Neural progenitor cell (in vitro differentiated cells): ENCODE measurements around the gene KCNC1. TPM values are rescaled to one million over a fixed set of nuclear protein-coding genes. Genes with fewer than 3 reads are reported as not detected.

Experiments
- DNase-seq: peaks from one replicate; pipeline ENCODE4 v3.0.0-alpha.2; 2016; ENCODE audit warnings: low spot score
- H2AFZ ChIP-seq: fragments of 200-600 bp; sonication (generic); replicated peaks from 2 replicates; pipeline ENCODE4 v1.6.1; 2016; ENCODE audit warnings: antibody characterized with exemption
- H3F3A ChIP-seq: fragments of 200-600 bp; sonication (generic); 2 replicates; pipeline ENCODE4 v1.6.1; 2016; ENCODE audit warnings: antibody characterized with exemption, low read depth
- H3K27ac ChIP-seq: fragments of 200-600 bp; sonication (generic); 2 replicates; pipeline ENCODE4 v1.5.1; 2016; ENCODE audit warnings: mild to moderate bottlenecking
- H3K27me3 ChIP-seq: fragments of 200-600 bp; sonication (generic); 2 replicates; pipeline ENCODE4 v1.6.1; 2016; ENCODE audit warnings: mild to moderate bottlenecking, moderate library complexity
- H3K36me3 ChIP-seq: fragments of 200-600 bp; sonication (generic); 2 replicates; pipeline ENCODE4 v1.5.1; 2016
- H3K4me1 ChIP-seq: fragments of 200-600 bp; sonication (generic); 2 replicates; pipeline ENCODE4 v1.6.1; 2016; ENCODE audit warnings: mixed run types
- H3K4me2 ChIP-seq: fragments of 200-600 bp; sonication (generic); 2 replicates; pipeline ENCODE4 v1.6.1; 2016
- H3K4me3 ChIP-seq: fragments of 200-600 bp; sonication (generic); 2 replicates; pipeline ENCODE4 v1.5.1; 2016
- H3K79me2 ChIP-seq: fragments of 200-600 bp; sonication (generic); 2 replicates; pipeline ENCODE4 v1.6.1; 2016; ENCODE audit warnings: low read depth
- H3K9ac ChIP-seq: fragments of 200-600 bp; sonication (generic); 2 replicates; pipeline ENCODE4 v1.6.1; 2016
- H3K9me3 ChIP-seq: fragments of 200-600 bp; sonication (generic); 2 replicates; pipeline ENCODE4 v1.5.1; 2016; ENCODE audit warnings: low read depth
- H4K20me1 ChIP-seq: fragments of 200-600 bp; sonication (generic); 2 replicates; pipeline ENCODE4 v1.6.1; 2016; ENCODE audit warnings: low read depth
- H3K27ac Mint-ChIP-seq: 3 replicates; pipeline ENCODE4 v1.8.0; 2021; ENCODE audit warnings: mixed read lengths
- H3K27me3 Mint-ChIP-seq: 2 replicates; pipeline ENCODE4 v1.8.0; 2022; ENCODE audit warnings: low read depth, mild to moderate bottlenecking, inconsistent platforms, moderate library complexity, mixed read lengths; ENCODE audit not compliant: insufficient read depth
- H3K36me3 Mint-ChIP-seq: 3 replicates; pipeline ENCODE4 v1.8.0; 2021; ENCODE audit warnings: mixed read lengths
- H3K4me1 Mint-ChIP-seq: 3 replicates; pipeline ENCODE4 v1.8.0; 2021; ENCODE audit warnings: mixed read lengths
- H3K4me3 Mint-ChIP-seq: 3 replicates; pipeline ENCODE4 v1.8.0; 2021; ENCODE audit warnings: mild to moderate bottlenecking, moderate library complexity, mixed read lengths
- H3K9me3 Mint-ChIP-seq: 3 replicates; pipeline ENCODE4 v1.8.0; 2020; ENCODE audit warnings: mixed read lengths
- CTCF ChIP-seq: fragments of 200-600 bp; sonication (generic); IDR thresholded peaks from 2 replicates; pipeline ENCODE4 v1.5.1; 2017; ENCODE audit warnings: antibody characterized with exemption, mild to moderate bottlenecking
- EZH2 ChIP-seq: fragments of 200-600 bp; sonication (generic); IDR thresholded peaks from 2 replicates; pipeline ENCODE4 v1.6.1; 2017; ENCODE audit warnings: antibody characterized with exemption, mild to moderate bottlenecking, moderate library complexity
- EZH2phosphoT487 ChIP-seq: fragments of 200-600 bp; sonication (generic); IDR thresholded peaks from 2 replicates; pipeline ENCODE4 v1.6.1; 2017; ENCODE audit warnings: antibody characterized with exemption
- total RNA-seq: library from RNA; depleted of rRNA; stranded (reverse); fragments of >200 nt; gene quantifications from 2 replicates; pipeline ENCODE4 v1.2.3, GENCODE V29; 2015; ENCODE audit warnings: low replicate concordance

KCNC1 gene
- total RNA-seq, 1 donor from 2014 or later, result 0.04 TPM

DNA sequence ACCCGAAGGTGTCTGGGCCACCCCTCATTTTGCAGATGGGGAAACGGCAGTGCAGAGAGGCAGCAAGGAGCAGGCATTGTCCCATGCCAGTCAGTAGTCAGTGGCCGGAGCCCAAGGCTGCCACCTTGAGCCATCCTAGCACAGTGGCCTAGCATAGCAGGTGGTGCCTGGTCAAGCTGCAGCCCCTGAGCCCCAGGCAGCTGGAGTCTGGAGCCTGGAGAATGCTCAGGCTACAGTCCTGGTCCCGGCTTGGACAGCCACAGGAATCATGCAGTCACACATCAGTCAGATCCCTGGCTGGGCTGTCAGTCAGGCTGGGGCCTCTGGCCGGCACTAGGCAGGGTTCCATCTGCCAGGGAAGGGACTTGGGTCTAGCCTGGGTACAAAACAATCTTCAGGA is 18.6 kb downstream of the KCNC1 start:
- H3K4me1 Mint-ChIP-seq, result no peaks in the 10 kb centered on the region
- Histone ChIP-seq H3F3A (no peaks in the 10 kb centered on the region), H3K36me3 (no peaks in the 10 kb centered on the region), H3K79me2 (no peaks in the 10 kb centered on the region), H3K27me3 (peaks cover 24% of the 10 kb centered on the region), H4K20me1 (no peaks in the 10 kb centered on the region), H3K4me2 (no peak overlapping the region), H3K9ac (no peak overlapping the region), H3K9me3 (no peaks in the 10 kb centered on the region), H3K4me1 (no peaks in the 10 kb centered on the region), H2AFZ (no peak overlapping the region), H3K4me3 (no peak overlapping the region), H3K27ac (no peak overlapping the region)
- H3K4me3 Mint-ChIP-seq, result no peak overlapping the region
- peaks cover 3% of the 10 kb centered on the region for H3K27me3 Mint-ChIP-seq
- TF ChIP-seq CTCF, result no peak
- TF ChIP-seq EZH2phosphoT487, result no peak
- TF ChIP-seq EZH2, result no peak
- no peak overlapping the region for H3K27ac Mint-ChIP-seq
- DNase-seq, result no peak
- no peaks in the 10 kb centered on the region for H3K36me3 Mint-ChIP-seq
- no peaks in the 10 kb centered on the region for H3K9me3 Mint-ChIP-seq

- no peaks in the 10 kb centered on the region for H3K4me1 Mint-ChIP-seq
- no peak overlapping the region for H3K27ac Mint-ChIP-seq
- no peak overlapping the region for H3K4me3 Mint-ChIP-seq
- H3K9me3 ChIP-seq, result no peaks in the 10 kb centered on the region
- no peak for DNase-seq
- TF ChIP-seq EZH2 (no peak), CTCF (no peak), EZH2phosphoT487 (no peak)
- no peak overlapping the region for H3K4me2 ChIP-seq
- no peak overlapping the region for H3K9ac ChIP-seq
- no peak overlapping the region for H2AFZ ChIP-seq
- no peaks in the 10 kb centered on the region for H4K20me1 ChIP-seq
- no peaks in the 10 kb centered on the region for H3K36me3 ChIP-seq
- H3F3A ChIP-seq, result no peaks in the 10 kb centered on the region
- no peaks in the 10 kb centered on the region for H3K36me3 Mint-ChIP-seq
- peaks cover 2% of the 10 kb centered on the region for H3K9me3 Mint-ChIP-seq
- H3K4me1 ChIP-seq, result no peaks in the 10 kb centered on the region
- no peaks in the 10 kb centered on the region for H3K79me2 ChIP-seq
- no peak overlapping the region for H3K27ac ChIP-seq
- no peak overlapping the region for H3K4me3 ChIP-seq
- H3K27me3 Mint-ChIP-seq, result peaks cover 3% of the 10 kb centered on the region
- H3K27me3 ChIP-seq, result peaks cover 29% of the 10 kb centered on the region
Measured at GRCh38 chr11:17753641-17754040, 19.1 kb downstream of the KCNC1 start.

GRCh38 chr11:17755891-17756290 is 21.3 kb downstream of the KCNC1 start:
- Histone ChIP-seq H3K4me1 (no peaks in the 10 kb centered on the region), H2AFZ (no peak overlapping the region), H3K36me3 (no peaks in the 10 kb centered on the region), H3K27me3 (peaks cover 38% of the 10 kb centered on the region), H3K9me3 (no peaks in the 10 kb centered on the region), H4K20me1 (no peaks in the 10 kb centered on the region), H3K9ac (no peak overlapping the region), H3K4me2 (no peak overlapping the region), H3K4me3 (no peak overlapping the region), H3K27ac (no peak overlapping the region), H3F3A (no peaks in the 10 kb centered on the region), H3K79me2 (no peaks in the 10 kb centered on the region)
- no peaks in the 10 kb centered on the region for H3K36me3 Mint-ChIP-seq
- H3K4me3 Mint-ChIP-seq, result no peak overlapping the region
- H3K4me1 Mint-ChIP-seq, result no peaks in the 10 kb centered on the region
- TF ChIP-seq CTCF (no peak), EZH2phosphoT487 (no peak), EZH2 (no peak)
- H3K27ac Mint-ChIP-seq, result no peak overlapping the region
- peaks cover 9% of the 10 kb centered on the region for H3K9me3 Mint-ChIP-seq
- DNase-seq, result no peak
- H3K27me3 Mint-ChIP-seq, result peaks cover 3% of the 10 kb centered on the region
